NCI-H2107 treated with DMSO at 0.1 percent for 48 hours (cell line): ENCODE results near the gene SEPTIN1.
"Not testable (repeated sequence)": the region's sequence is repeated elsewhere in the genome, so short reads cannot be mapped to it uniquely, and the experiment has no call there.

Experiments used
- DNase-seq: peaks from one replicate; lab custom pipeline; 2025; ENCODE audit not compliant: unreplicated experiment; lab: John Stamatoyannopoulos, UW

SEPTIN1 gene

GRCh38 chr16:30358577-30358936, 23.8 kb downstream of the SEPTIN1 start:
- DNase-seq: no peak

DNA sequence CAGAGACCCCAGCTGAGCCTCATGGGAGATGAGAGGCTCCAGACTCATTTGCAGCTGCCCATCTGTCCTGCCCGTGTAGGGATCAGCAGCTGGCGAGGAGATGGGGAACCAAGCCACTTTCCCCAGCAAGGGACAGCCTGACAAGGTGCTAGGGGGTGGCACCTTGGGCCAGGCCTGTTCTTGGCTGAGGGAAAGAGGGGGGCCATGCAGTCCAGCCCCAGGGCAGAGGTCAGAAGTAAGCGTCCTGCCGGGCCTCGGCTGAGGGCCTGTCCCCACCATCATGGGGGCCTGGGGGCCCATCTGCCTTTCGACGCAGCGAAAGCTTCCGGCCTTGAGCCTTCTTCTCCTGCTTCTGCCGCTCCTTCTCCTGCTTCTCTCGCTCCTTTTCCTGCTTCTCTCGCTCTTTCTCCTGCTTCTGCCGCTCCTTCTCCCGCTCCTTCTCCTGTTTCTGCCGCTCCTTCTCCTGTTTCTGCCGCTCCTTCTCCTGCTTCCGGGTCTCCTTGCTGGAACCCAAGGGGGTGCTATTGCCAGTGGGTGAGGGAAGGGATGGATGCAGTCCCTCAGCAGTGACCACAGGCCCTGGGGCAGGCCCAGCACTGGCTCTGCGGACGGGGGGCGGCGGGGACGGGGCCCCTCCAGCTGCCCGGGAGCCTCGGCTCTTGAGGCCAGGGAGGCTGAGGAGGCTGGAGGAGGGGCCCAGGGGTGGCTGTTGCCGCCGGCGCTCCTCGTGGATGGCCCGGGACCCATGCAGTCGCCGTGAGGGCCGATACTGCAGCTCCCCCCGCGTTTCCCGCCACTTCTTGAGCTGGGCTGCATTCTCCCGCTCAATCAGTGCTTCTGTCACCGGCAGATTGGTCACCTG, 24.4 kb downstream of the SEPTIN1 start:
- no peak for DNase-seq

DNA sequence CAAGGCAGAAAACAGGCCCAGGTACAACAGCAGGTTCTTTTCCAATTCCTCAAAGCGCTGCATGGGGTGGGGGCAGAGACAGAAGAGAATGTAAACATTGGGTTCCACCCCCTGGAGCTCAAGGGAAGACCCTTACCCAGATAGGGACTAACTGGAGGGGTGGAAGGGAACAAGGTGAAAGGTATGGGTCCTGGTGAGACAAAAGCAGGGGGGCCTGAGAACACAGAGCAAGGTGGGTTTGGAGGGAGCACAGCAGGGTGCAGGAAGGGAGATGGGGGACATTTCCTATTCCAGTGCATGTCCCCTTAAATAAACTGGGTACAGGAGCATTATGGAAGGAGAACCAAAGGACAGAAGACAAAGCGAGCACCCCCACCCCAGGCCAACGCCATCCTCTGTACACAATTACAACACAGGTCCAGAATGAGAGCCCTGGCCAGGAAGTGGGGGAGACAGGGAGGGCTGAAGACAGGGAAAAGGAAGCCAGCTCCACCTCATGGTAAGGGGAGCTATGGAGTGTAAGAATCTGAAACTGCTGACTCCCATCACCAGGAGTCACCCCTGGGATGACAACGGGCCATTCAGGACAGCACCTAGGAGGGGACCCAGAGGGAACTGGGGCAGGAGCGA, 25.2 kb downstream of the SEPTIN1 start:
- no peak for DNase-seq

GRCh38 chr16:30356401-30357084, 25.8 kb downstream of the SEPTIN1 start:
- DNase-seq: no peak

DNA sequence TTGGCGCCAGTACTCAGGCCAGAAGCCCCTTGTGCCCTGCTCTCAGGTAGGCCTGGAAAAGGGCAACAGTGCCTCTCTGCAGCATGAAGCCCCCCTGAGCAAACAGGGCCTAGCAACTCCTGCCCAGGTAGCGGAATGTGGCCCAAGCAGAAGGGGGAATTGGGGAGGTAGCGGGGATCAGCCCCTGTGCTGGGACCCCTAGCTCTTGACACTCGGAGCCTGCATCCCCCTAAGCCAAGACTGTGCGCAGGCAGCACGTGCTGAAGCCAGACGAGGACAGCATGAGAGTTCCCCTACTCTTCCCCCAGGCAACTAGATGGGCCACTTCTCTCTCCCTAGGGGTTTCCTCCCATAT, 26.4 kb downstream of the SEPTIN1 start:
- DNase-seq: no peak

DNA sequence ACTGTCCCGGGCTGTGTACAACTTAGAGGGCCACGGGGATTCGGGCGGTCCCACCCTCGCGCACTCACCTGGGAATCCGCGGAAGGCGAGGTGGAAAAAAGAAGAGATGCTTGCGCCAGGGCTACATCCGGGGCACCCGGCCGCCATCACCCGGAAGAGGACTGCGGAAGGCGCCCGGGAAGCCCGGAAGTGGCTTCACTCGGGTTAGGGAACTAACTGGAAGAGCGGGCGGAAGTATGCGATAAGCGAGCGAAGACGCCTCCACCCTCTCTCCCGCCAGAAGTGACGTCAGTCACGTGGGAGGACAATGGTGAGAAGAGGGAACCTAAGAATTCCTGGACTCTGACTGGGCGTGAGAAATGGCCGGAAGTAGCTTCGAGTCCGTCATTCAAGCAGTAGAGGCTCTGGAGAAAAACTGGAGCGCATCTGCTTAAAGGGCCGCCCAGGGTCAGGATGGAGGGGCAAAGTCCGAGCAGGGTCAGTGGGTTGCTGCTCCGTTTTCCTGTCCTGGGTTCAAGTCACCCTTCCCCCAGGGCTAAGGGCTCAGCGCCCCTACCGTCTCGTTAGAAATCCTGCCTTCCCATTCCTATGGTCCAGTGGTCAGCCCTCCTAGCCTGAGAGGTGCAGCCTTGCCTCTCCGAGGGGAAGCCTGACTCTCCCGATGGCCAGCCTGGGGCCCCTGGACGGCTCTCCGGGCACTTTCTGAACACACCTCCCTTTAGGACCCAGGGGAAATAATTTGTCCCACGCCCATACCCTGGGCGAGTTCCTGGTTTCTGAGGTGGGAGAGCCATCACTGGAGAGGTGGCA, 27.0 kb downstream of the SEPTIN1 start, which contains the start of gene CD2BP2:
TSS of gene CD2BP2 (minus strand) at position 165 of the 810 bp plus-strand sequence. CDS start 627 bp downstream, outside the sequence.
- DNase-seq: peak; percentile 91

- DNase-seq: no peak
Observed at GRCh38 chr16:30354423-30355143, 27.8 kb downstream of the SEPTIN1 start.

GRCh38 chr16:30353438-30354129, 28.8 kb downstream of the SEPTIN1 start:
- DNase-seq: no peak

GRCh38 chr16:30352488-30353401, 29.6 kb downstream of the SEPTIN1 start:
- no peak for DNase-seq

GRCh38 chr16:30351586-30352419, 30.6 kb downstream of the SEPTIN1 start:
- no peak for DNase-seq

DNA sequence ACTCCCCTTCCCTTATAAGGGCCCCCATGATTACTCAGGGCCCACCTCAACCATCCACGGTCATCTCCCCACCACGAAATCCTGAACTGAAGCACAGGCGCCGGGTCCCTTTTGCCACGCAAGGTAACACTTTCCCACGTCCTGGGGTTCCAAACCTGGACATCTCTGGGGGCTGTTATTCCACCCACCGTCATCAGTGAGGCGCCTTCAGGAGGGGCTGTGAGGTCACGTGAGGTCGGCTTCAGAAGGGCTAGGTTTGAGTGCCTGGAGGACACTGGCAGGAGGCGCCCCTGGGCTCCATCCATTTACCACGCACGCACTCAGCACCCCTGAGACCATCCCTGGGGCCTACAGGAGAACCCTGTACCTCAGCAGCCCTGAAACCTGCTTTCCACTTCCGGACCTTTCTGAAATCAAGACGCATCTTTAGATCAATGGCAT, 31.3 kb downstream of the SEPTIN1 start:
- no peak for DNase-seq

DNA sequence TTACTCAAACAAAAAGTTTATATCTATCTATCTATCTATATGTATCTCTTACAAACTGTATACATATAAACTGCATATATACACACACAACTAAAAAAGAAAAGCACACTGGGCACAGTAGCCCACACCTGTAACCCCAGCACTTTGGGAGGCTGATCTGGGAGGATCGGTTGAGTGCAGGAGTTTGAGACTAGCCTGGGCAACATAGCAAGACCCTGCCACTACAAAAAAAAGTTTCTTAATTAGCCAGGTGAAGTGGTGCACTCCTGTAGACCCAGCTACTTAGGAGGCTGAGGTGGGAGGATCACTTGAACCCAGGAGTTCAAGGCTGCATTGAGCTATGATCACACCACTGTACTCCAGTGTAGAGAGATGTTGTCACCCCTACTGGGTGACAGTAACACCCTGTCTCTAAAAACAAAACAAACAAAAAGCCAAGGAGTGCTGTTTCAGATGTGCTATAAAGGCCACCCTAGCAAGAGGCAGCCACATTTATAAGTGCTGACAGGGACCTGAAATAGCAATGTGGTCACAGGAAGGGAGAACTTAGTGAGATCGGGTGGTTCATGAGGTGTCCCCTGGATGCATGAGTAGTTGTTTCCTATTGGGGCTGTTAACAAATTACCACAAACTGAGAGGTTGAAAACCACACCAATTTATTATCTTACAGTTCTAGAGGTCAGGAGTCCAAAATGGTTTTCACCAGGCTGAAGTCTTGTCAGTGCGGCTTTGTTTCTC, 32.1 kb downstream of the SEPTIN1 start:
- DNase-seq: no peak

DNA sequence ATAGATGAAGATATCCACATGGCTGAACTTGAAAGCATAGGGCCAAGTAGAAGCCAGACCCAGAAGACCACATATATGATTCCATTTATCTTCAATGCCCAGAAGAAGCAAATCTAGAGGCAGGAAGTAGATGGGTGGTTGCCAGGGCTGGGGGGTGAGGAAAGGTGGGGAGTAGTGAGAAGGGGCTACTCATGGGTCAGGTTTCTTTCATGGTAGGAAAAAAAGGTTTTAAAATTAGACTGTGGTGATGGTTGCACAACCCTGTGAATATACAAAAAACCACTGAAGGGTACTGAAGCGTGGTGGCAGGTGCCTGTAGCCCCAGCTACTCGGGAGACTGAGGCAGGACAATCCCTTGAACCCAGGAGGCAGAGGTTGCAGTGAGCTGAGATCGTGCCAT, 32.7 kb downstream of the SEPTIN1 start:
- DNase-seq: peak; percentile 75

- DNase-seq: no peak
Observed at GRCh38 chr16:30348929-30349328, 33.4 kb downstream of the SEPTIN1 start.

GRCh38 chr16:30348113-30348512, 34.2 kb downstream of the SEPTIN1 start:
- DNase-seq: no peak

GRCh38 chr16:30346286-30346685, 36.1 kb downstream of the SEPTIN1 start:
- DNase-seq: no peak

GRCh38 chr16:30343491-30343820, 38.9 kb downstream of the SEPTIN1 start:
- not testable (repeated sequence) for DNase-seq
